Measurements from ENCODE around the gene SEMA5A.

SEMA5A gene

GRCh38 chr5:9438596-9439354, 107.1 kb downstream of the SEMA5A start:
- DNase-seq (ENCODE audit: low read depth), result no peak
- TF ChIP-seq CTCF (conservative IDR thresholded peaks at IDR 0.05; ENCODE audit: low read length), result no peak
- H3K4me3 ChIP-seq (ENCODE audit: low read length), result no peak overlapping the region

GRCh38 chr5:9437741-9438240, 108.1 kb downstream of the SEMA5A start:
- no peak for TF ChIP-seq CTCF (conservative IDR thresholded peaks at IDR 0.05; ENCODE audit: low read length)
- no peak overlapping the region for H3K4me3 ChIP-seq (ENCODE audit: low read length)
- DNase-seq (ENCODE audit: low read depth), result peak; percentile 71

DNA sequence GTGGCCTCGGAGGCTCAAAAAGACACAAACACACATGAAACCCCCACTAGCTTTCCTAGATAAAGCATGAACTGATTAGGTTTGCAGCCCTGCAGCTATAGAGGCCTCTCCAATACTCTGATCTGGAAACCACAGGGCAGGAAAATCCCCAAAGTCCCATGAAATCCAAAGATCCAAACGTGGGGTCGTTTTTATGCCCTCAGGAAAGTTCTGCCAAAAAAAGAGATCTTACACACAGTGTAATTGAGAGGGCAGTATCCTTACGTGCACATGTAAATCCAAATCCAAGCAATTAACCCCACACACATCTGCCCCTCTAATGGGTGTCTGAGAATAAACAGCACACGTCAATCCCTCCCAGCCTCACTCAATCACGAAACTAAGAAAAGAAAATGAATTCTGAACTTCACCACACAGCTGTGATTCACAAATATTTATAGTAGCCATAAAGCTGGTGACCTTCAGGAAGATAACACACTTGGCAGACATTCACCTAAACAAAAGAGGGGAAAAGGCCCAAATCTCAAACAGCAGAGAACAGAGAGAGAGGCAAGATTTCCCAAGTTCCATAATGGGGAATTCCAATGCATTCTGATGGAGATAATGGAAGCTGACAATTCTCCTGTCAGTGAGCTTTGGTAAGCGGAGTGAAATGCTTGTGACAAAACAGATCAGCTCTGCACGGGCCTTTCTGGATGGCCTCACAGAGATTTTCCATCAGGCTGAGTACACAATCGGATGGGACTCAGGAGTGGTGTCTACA, 114.2 kb downstream of the SEMA5A start:
- DNase-seq (ENCODE audit: low read depth), result no peak
- no peak for TF ChIP-seq CTCF (conservative IDR thresholded peaks at IDR 0.05; ENCODE audit: low read length)
- no peak overlapping the region for H3K4me3 ChIP-seq (ENCODE audit: low read length)

GRCh38 chr5:9431151-9431495, 114.8 kb downstream of the SEMA5A start:
- no peak for DNase-seq (ENCODE audit: low read depth)
- no peak for TF ChIP-seq CTCF (conservative IDR thresholded peaks at IDR 0.05; ENCODE audit: low read length)
- no peak overlapping the region for H3K4me3 ChIP-seq (ENCODE audit: low read length)

DNA sequence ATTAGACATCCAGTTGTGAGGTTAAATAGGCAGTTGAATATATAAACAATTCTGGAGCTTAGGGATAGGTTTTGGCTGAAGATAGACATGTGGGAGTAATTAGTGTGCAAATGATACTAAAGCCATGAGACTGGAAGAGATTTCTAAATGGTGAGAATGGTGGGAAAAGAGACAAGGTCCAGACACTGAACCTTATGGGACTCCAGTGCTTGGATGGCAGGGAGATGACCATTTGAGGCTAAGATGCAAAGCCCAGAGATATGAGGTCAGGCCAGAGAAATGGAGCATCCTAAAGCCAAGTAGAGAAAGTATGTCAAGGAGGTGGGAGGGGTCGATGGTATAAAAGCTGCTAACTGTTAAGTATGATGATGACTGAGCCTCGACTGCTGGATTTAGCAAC, 115.6 kb downstream of the SEMA5A start:
- TF ChIP-seq CTCF (conservative IDR thresholded peaks at IDR 0.05; ENCODE audit: low read length), result no peak
- H3K4me3 ChIP-seq (ENCODE audit: low read length), result no peak overlapping the region

GRCh38 chr5:9429691-9430215, 116.1 kb downstream of the SEMA5A start:
- no peak overlapping the region for H3K4me3 ChIP-seq (ENCODE audit: low read length)
- no peak for TF ChIP-seq CTCF (conservative IDR thresholded peaks at IDR 0.05; ENCODE audit: low read length)
- no peak for DNase-seq (ENCODE audit: low read depth)

More for the DNA sequence above, 115.6 kb downstream of the SEMA5A start:
- no peak for DNase-seq (ENCODE audit: low read depth)
